HEK293 (cell line): ENCODE data around the gene C6orf15.

Source experiments
- CTCF ChIA-PET: fragments of 350-600 bp; formaldehyde crosslinking; extraction: SDS; loops from one replicate; lab custom pipeline; 2021; ENCODE audit warnings: antibody characterized with exemption; lab: Yijun Ruan, JAX
- POLR2A ChIA-PET: fragments of 300-600 bp; formaldehyde crosslinking; extraction: SDS; loops from one replicate; lab custom pipeline; 2020; ENCODE audit warnings: antibody characterized with exemption, inconsistent platforms; lab: Yijun Ruan, JAX
- H3K27ac ChIP-seq: fragments of 200-500 bp; sonication (Bioruptor generic); 2 replicates; pipeline ENCODE4 v1.5.1; 2014; ENCODE audit warnings: low read depth, low read length, control low read depth, inconsistent platforms; ENCODE audit errors: extremely low read depth
- H3K36me3 ChIP-seq, 2 experiments: fragments of 200-500 bp in 1 of 2; sonication (Bioruptor generic) in 1 of 2; 1 replicate in 1 of 2; 2 replicates in 1 of 2; pipeline ENCODE4 v1.5.1; 2014 to 2017; ENCODE audit warnings: inconsistent platforms in 2 of 2, low read length in 2 of 2; ENCODE audit not compliant: control insufficient read depth in 2 of 2, insufficient read depth in 1 of 2
- H3K4me1 ChIP-seq: fragments of 200-500 bp; sonication (Bioruptor generic); 2 replicates; pipeline ENCODE4 v1.5.1; 2014; ENCODE audit warnings: mild to moderate bottlenecking, low read length, inconsistent platforms; ENCODE audit not compliant: control insufficient read depth, insufficient read depth
- H3K4me3 ChIP-seq: 2 replicates; pipeline ENCODE4 v1.5.1; 2011; ENCODE audit warnings: low read depth, mild to moderate bottlenecking, control low read depth, low read length, moderate library complexity
- H3K9me3 ChIP-seq: fragments of 200-500 bp; sonication (Bioruptor generic); 2 replicates; pipeline ENCODE4 v1.5.1; 2014; ENCODE audit warnings: low read depth, low read length, inconsistent platforms; ENCODE audit not compliant: control insufficient read depth, insufficient read depth
- GFI1B ChIP-seq: fragments of 450-650 bp; formaldehyde crosslinking; IDR thresholded peaks from 2 replicates; pipeline ENCODE4 v1.5.1; 2016; ENCODE audit warnings: missing biosample characterization, missing genetic modification characterization
- GLIS1 ChIP-seq: fragments of 450-650 bp; formaldehyde crosslinking; IDR thresholded peaks from 2 replicates; pipeline ENCODE4 v1.5.1; 2016; ENCODE audit warnings: missing biosample characterization, missing genetic modification characterization
- HOXC10 ChIP-seq: sonication (generic); formaldehyde crosslinking; IDR thresholded peaks from 2 replicates; pipeline ENCODE4 v1.8.1; 2023; ENCODE audit warnings: mild to moderate bottlenecking, missing genetic modification reagents
- IKZF3 ChIP-seq: fragments of 450-650 bp; IDR thresholded peaks from 2 replicates; pipeline ENCODE4 v1.5.0; 2018; ENCODE audit warnings: missing biosample characterization, mild to moderate bottlenecking, missing genetic modification characterization, moderate library complexity
- INSM2 ChIP-seq: fragments of 450-650 bp; formaldehyde crosslinking; IDR thresholded peaks from 2 replicates; pipeline ENCODE4 v1.5.1; 2016; ENCODE audit warnings: missing biosample characterization, missing genetic modification characterization
- KLF10 ChIP-seq: fragments of 450-650 bp; IDR thresholded peaks from 2 replicates; pipeline ENCODE4 v1.5.1; 2018; ENCODE audit warnings: missing biosample characterization, mild to moderate bottlenecking, missing genetic modification characterization
- KLF16 ChIP-seq: fragments of 450-650 bp; formaldehyde crosslinking; IDR thresholded peaks from 2 replicates; pipeline ENCODE4 v1.5.1; 2017; ENCODE audit warnings: missing biosample characterization, missing genetic modification characterization
- KLF7 ChIP-seq: fragments of 450-650 bp; formaldehyde crosslinking; IDR thresholded peaks from 2 replicates; pipeline ENCODE4 v1.5.1; 2016; ENCODE audit warnings: missing biosample characterization, missing genetic modification characterization, borderline replicate concordance
- REPIN1 ChIP-seq: fragments of 450-650 bp; formaldehyde crosslinking; IDR thresholded peaks from 2 replicates; pipeline ENCODE4 v1.5.1; 2017; ENCODE audit warnings: missing biosample characterization, missing genetic modification characterization, low read depth
- SALL2 ChIP-seq: fragments of 450-650 bp; formaldehyde crosslinking; IDR thresholded peaks from 2 replicates; pipeline ENCODE4 v1.5.0; 2017; ENCODE audit warnings: missing biosample characterization, mild to moderate bottlenecking, missing genetic modification characterization, borderline replicate concordance
- SETDB1 ChIP-seq: IDR thresholded peaks from one replicate; pipeline ENCODE4 v1.6.1; 2017; ENCODE audit warnings: mild to moderate bottlenecking, low read length, moderate library complexity, mixed read lengths; ENCODE audit not compliant: insufficient read length
- TCF7L2 ChIP-seq: IDR thresholded peaks from 2 replicates; pipeline ENCODE4 v1.6.1; 2011; ENCODE audit warnings: low read depth, mild to moderate bottlenecking, inconsistent platforms, low read length, moderate library complexity, borderline replicate concordance
- YY2 ChIP-seq: fragments of 450-650 bp; formaldehyde crosslinking; IDR thresholded peaks from 2 replicates; pipeline ENCODE4 v1.5.1; 2016; ENCODE audit warnings: missing biosample characterization, missing genetic modification characterization
- ZBTB17 ChIP-seq: fragments of 450-650 bp; formaldehyde crosslinking; IDR thresholded peaks from 2 replicates; pipeline ENCODE4 v1.5.1; 2016; ENCODE audit warnings: missing biosample characterization, missing genetic modification characterization
- ZBTB20 ChIP-seq: fragments of 450-650 bp; formaldehyde crosslinking; IDR thresholded peaks from 2 replicates; pipeline ENCODE4 v1.5.1; 2016; ENCODE audit warnings: missing biosample characterization, missing genetic modification characterization
- ZBTB21 ChIP-seq: fragments of 450-650 bp; formaldehyde crosslinking; IDR thresholded peaks from 2 replicates; pipeline ENCODE4 v1.5.1; 2017; ENCODE audit warnings: missing biosample characterization, missing genetic modification characterization
- ZFP37 ChIP-seq: fragments of 450-650 bp; formaldehyde crosslinking; IDR thresholded peaks from 2 replicates; pipeline ENCODE4 v1.5.1; 2016; ENCODE audit warnings: missing biosample characterization, missing genetic modification characterization
- ZNF169 ChIP-seq: fragments of 450-650 bp; formaldehyde crosslinking; IDR thresholded peaks from 2 replicates; pipeline ENCODE4 v1.5.1; 2016; ENCODE audit warnings: missing biosample characterization, missing genetic modification characterization
- ZNF202 ChIP-seq: fragments of 450-650 bp; formaldehyde crosslinking; IDR thresholded peaks from 2 replicates; pipeline ENCODE4 v1.5.1; 2016; ENCODE audit warnings: missing biosample characterization, missing genetic modification characterization, borderline replicate concordance
- ZNF26 ChIP-seq: fragments of 450-650 bp; formaldehyde crosslinking; IDR thresholded peaks from 2 replicates; pipeline ENCODE4 v1.5.1; 2016; ENCODE audit warnings: missing biosample characterization, missing genetic modification characterization
- ZNF292 ChIP-seq: fragments of 450-650 bp; formaldehyde crosslinking; IDR thresholded peaks from 2 replicates; pipeline ENCODE4 v1.5.1; 2016; ENCODE audit warnings: low read depth, missing biosample characterization, missing genetic modification characterization, borderline replicate concordance
- ZNF521 ChIP-seq: fragments of 450-650 bp; formaldehyde crosslinking; IDR thresholded peaks from 2 replicates; pipeline ENCODE4 v1.5.1; 2017; ENCODE audit warnings: missing biosample characterization, mild to moderate bottlenecking, missing genetic modification characterization
- ZNF623 ChIP-seq: fragments of 450-650 bp; formaldehyde crosslinking; IDR thresholded peaks from 2 replicates; pipeline ENCODE4 v1.5.1; 2016; ENCODE audit warnings: missing biosample characterization, missing genetic modification characterization
- ZNF645 ChIP-seq: fragments of 450-650 bp; formaldehyde crosslinking; IDR thresholded peaks from 2 replicates; pipeline ENCODE4; 2016; ENCODE audit warnings: missing biosample characterization, missing genetic modification characterization
- ZNF664 ChIP-seq: fragments of 450-650 bp; formaldehyde crosslinking; IDR thresholded peaks from 2 replicates; pipeline ENCODE4 v1.5.1; 2016; ENCODE audit warnings: missing biosample characterization, missing genetic modification characterization
- ZNF707 ChIP-seq: fragments of 450-650 bp; formaldehyde crosslinking; IDR thresholded peaks from 2 replicates; pipeline ENCODE4 v1.5.1; 2016; ENCODE audit warnings: missing biosample characterization, missing genetic modification characterization
- TF ChIP-seq, protein P1 (sequence below): fragments of 450-650 bp; formaldehyde crosslinking; IDR thresholded peaks from 2 replicates; pipeline ENCODE4 v1.5.1; 2016; ENCODE audit warnings: missing biosample characterization, missing genetic modification characterization

The C6orf15 gene

GRCh38 chr6:31107052-31107451 lies 5.3 kb downstream of the C6orf15 start (continued):
- TF ChIP-seq GLIS1 (tag by site-specific recombination) = no peak
- TF ChIP-seq, all 188 proteins: peak for 0

DNA sequence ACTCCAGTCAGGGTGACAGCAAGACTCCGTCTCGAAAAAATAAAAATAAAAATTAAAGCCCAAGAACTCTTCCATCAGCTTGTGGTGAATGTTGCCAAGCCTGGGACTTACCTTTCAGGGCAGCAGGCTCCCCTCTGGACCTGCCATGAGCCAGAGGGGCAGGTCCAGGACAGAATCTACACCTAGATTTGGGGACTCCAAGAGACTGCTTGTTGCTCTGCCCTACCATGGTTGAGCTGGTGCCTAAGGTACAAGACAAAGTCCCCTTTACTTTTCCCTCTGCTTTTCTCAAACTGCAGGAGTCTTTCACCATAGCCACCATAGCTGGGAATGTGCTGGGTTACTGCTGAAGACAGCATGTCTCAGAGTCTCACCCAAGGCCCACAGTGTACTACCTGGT lies 9.2 kb downstream of the C6orf15 start:
- POLR2A ChIA-PET = interaction anchor here (0.7 to 0.9 kb wide), 2 partner anchors 14 to 271 kb away, joined by 3 read pairs; no protein-coding TSS in a partner anchor

DNA sequence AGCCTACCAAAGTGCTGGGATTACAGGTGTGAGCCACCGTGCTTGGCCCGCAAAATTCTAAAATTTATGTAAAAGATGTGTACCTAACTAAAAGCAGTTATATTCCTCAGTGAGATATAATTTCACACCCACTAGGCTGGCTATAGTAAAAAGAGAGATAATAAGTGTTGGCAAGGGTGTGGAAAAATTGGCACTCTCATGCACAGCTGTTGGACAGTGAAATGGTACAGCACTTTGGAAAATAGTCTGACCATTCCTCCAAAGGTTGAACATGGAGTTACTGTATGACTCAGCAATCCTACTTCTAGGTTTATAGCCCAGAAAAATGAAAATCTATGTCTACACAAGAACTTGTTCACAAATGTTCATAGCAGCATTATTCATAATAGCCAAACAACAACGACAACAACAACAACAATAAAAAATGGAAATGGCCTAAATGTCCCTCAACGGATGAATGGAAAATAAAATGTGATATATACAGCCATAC lies 13.9 kb downstream of the C6orf15 start:
- Histone ChIP-seq H3K4me1 (no peaks in the 10 kb centered on the region), H3K27ac (no peak overlapping the region), H3K9me3 (no peaks in the 10 kb centered on the region), H3K36me3 (no peaks in the 10 kb centered on the region), H3K4me3 (no peak overlapping the region)
- ChIA-PET POLR2A (no interaction called here), CTCF (interaction anchor here (0.7 to 1.2 kb wide), 3 partner anchors 15 to 419 kb away, joined by 4 read pairs; no protein-coding TSS in a partner anchor)
- TF ChIP-seq ZNF521 = no peak
- no peak for TF ChIP-seq ZNF292 (tag by site-specific recombination)
- TF ChIP-seq INSM2 (tag by site-specific recombination) = no peak
- no peak for TF ChIP-seq ZNF202 (tag by site-specific recombination)
- no peak for TF ChIP-seq SALL2 (tag by site-specific recombination)
- TF ChIP-seq ZFP37 (tag by site-specific recombination) = no peak
- no peak for TF ChIP-seq IKZF3 (tag by site-specific recombination)
- no peak for TF ChIP-seq GLIS1 (tag by site-specific recombination)
- no peak for TF ChIP-seq ZBTB20 (tag by site-specific recombination)
- no peak for TF ChIP-seq ZNF664 (tag by site-specific recombination)
- TF ChIP-seq ZNF623 (tag by site-specific recombination) = no peak
- no peak for TF ChIP-seq TCF7L2
- no peak for TF ChIP-seq ZNF707 (tag by site-specific recombination)
- no peak for TF ChIP-seq ZNF645 (tag by site-specific recombination)
- no peak for TF ChIP-seq HOXC10 (CRISPR knock-in tag)
- no peak for TF ChIP-seq KLF16

More for the DNA sequence above, 9.2 kb downstream of the C6orf15 start:
- no peak overlapping the region for H3K4me3 ChIP-seq
- no peak overlapping the region for H3K27ac ChIP-seq
- no peak for TF ChIP-seq ZBTB17 (tag by site-specific recombination)
- no peak for TF ChIP-seq ZNF26 (tag by site-specific recombination)
- no peak for TF ChIP-seq GFI1B (tag by site-specific recombination)
- no peak for TF ChIP-seq KLF7 (tag by site-specific recombination)
- no peak for TF ChIP-seq KLF10
- TF ChIP-seq SETDB1 = no peak
- no peak for TF ChIP-seq ZNF169
- TF ChIP-seq, protein P1, sequence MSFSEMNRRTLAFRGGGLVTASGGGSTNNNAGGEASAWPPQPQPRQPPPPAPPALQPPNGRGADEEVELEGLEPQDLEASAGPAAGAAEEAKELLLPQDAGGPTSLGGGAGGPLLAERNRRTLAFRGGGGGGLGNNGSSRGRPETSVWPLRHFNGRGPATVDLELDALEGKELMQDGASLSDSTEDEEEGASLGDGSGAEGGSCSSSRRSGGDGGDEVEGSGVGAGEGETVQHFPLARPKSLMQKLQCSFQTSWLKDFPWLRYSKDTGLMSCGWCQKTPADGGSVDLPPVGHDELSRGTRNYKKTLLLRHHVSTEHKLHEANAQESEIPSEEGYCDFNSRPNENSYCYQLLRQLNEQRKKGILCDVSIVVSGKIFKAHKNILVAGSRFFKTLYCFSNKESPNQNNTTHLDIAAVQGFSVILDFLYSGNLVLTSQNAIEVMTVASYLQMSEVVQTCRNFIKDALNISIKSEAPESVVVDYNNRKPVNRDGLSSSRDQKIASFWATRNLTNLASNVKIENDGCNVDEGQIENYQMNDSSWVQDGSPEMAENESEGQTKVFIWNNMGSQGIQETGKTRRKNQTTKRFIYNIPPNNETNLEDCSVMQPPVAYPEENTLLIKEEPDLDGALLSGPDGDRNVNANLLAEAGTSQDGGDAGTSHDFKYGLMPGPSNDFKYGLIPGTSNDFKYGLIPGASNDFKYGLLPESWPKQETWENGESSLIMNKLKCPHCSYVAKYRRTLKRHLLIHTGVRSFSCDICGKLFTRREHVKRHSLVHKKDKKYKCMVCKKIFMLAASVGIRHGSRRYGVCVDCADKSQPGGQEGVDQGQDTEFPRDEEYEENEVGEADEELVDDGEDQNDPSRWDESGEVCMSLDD = no peak
- TF ChIP-seq REPIN1 (tag by site-specific recombination) = no peak
- no peak for TF ChIP-seq ZBTB21 (tag by site-specific recombination)
- TF ChIP-seq YY2 = no peak
- no peak for TF ChIP-seq TCF7L2
- H3K4me1 ChIP-seq = no peaks in the 10 kb centered on the region
- H3K9me3 ChIP-seq = no peaks in the 10 kb centered on the region
- H3K36me3 ChIP-seq = no peaks in the 10 kb centered on the region; a peak in 1 of 3 replicates
- CTCF ChIA-PET = interaction anchor here (0.6 to 3.1 kb wide), 11 partner anchors 8 to 484 kb away, joined by 3 to 20 read pairs (median 6); partner anchors contain the start of genes C6orf15 and PSORS1C1
